ENCODE results near the gene RTN4RL1. TPM values are rescaled to one million over a fixed set of nuclear protein-coding genes. Genes with fewer than 3 reads are reported as not detected.
"Not testable (repeated sequence)": the region's sequence is repeated elsewhere in the genome, so short reads cannot be mapped to it uniquely, and the experiment has no call there.

RTN4RL1 gene
- total RNA-seq, 4 donors from 2014 or later: 1.4 to 4.9 (median 1.9) TPM; not detected in 1

GRCh38 chr17:1985686-1986085 is 39.4 kb downstream of the RTN4RL1 start:
- no peak for DNase-seq
- intact Hi-C loops (cut with DNase I; ENCODE audit: low total_unique reads): no loop called here
- no peak overlapping the region for H3K4me3 ChIP-seq

DNA sequence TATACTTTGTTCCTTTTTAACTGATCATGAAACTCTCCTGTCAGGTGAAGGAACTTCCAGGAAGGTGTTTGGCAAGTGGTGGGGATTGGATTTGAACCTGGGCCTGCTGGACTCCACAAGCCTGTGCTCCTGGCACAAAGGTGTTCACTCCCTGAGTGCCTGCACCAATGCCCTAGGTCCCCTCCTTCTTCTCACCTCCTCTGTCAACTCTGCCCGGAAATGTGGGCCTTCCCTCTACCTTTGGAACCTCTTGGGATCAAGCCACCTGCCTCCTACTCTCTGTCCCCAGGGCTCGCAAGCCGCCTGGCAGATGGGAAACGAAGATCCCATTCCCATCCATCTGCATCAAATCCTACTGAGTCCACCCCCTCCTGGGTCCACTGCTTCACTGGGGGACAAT is 40.0 kb downstream of the RTN4RL1 start:
- no peak overlapping the region for H3K27ac ChIP-seq
- no peaks in the 10 kb centered on the region for H3K9me3 ChIP-seq
- TF ChIP-seq, protein P1, sequence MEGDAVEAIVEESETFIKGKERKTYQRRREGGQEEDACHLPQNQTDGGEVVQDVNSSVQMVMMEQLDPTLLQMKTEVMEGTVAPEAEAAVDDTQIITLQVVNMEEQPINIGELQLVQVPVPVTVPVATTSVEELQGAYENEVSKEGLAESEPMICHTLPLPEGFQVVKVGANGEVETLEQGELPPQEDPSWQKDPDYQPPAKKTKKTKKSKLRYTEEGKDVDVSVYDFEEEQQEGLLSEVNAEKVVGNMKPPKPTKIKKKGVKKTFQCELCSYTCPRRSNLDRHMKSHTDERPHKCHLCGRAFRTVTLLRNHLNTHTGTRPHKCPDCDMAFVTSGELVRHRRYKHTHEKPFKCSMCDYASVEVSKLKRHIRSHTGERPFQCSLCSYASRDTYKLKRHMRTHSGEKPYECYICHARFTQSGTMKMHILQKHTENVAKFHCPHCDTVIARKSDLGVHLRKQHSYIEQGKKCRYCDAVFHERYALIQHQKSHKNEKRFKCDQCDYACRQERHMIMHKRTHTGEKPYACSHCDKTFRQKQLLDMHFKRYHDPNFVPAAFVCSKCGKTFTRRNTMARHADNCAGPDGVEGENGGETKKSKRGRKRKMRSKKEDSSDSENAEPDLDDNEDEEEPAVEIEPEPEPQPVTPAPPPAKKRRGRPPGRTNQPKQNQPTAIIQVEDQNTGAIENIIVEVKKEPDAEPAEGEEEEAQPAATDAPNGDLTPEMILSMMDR (IDR thresholded peaks at IDR 0.05): no peak
- no peak for TF ChIP-seq POLR2A (IDR thresholded peaks at IDR 0.05)
- no peaks in the 10 kb centered on the region for H3K4me1 ChIP-seq
- no peaks in the 10 kb centered on the region for H3K36me3 ChIP-seq
- no peaks in the 10 kb centered on the region for H3K27me3 ChIP-seq
- no peak for DNase-seq
- H3K4me3 ChIP-seq: no peak overlapping the region
- intact Hi-C loops (cut with DNase I; ENCODE audit: low total_unique reads): no loop called here

More at GRCh38 chr17:1985686-1986085, 39.4 kb downstream of the RTN4RL1 start:
- TF ChIP-seq POLR2A (IDR thresholded peaks at IDR 0.05): no peak
- TF ChIP-seq, protein P1 (IDR thresholded peaks at IDR 0.05): no peak
- H3K27ac ChIP-seq: no peak overlapping the region
- H3K9me3 ChIP-seq: no peaks in the 10 kb centered on the region
- no peaks in the 10 kb centered on the region for H3K27me3 ChIP-seq
- H3K36me3 ChIP-seq: no peaks in the 10 kb centered on the region
- H3K4me1 ChIP-seq: no peaks in the 10 kb centered on the region

DNA sequence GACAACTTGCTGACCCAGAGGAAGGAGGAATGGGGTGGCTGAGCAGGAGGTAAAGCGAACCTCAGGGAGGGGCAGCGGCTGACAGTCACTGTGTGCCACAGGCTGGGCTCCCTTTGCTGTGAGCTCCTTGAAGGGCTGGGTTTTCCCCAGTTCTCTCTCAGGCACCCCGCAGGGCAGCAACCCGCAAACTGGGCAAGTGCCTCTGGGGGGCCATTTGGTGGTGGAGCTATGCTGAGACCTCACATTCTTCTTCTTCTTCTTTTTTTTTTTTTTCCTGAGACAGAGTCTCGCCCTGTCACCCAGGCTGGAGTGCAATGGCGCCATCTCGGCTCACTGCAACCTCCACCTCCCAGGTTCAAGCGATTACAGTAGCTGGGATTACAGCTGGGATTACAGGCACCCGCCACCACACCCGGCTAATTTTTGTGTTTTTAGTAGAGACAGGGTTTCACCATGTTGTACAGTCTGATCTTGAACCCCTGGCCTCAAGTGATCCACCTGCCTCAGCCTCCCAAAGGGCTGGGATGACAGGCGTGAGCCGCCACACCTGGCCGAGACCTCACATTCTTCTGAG is 42.3 kb downstream of the RTN4RL1 start:
- H3K27me3 ChIP-seq; H3K36me3 ChIP-seq; H3K27ac ChIP-seq; H3K4me3 ChIP-seq; H3K9me3 ChIP-seq; H3K4me1 ChIP-seq; intact Hi-C loops (cut with DNase I; ENCODE audit: low total_unique reads); DNase-seq: not testable (repeated sequence)

DNA sequence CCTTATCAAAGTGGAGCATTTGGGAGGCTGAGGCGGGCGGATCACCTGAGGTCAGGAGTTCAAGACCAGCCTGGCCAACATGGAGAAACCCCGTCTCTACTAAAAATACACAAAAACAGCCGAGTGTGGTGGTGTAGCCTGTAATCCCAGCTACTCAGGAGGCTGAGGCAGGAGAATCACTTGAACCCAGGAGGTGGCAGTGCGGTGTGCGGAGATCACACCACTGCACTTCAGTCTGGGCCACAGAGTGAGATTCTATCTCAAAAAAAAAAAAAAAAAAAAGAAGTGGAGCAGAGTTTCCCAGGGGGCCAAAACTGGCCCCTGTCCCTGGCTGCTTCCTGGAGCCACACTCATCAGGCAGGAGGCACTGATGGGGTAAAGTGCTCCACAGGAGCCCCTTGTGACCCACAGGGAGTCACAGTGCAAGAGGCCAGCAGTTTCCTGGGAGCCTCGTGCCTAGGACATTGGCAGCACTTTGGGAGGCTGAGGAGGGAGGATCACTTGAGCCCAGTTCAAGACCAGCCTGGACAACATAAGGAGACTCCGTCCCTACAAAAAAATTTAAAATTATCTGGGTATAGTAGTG is 44.4 kb downstream of the RTN4RL1 start:
- H3K4me1 ChIP-seq: no peaks in the 10 kb centered on the region
- TF ChIP-seq, protein P1 (IDR thresholded peaks at IDR 0.05): no peak
- no peak for TF ChIP-seq POLR2A (IDR thresholded peaks at IDR 0.05)
- no peak overlapping the region for H3K27ac ChIP-seq
- no peaks in the 10 kb centered on the region for H3K9me3 ChIP-seq
- H3K27me3 ChIP-seq: peaks cover 5 to 11% of the 10 kb centered on the region in 2 donors
- H3K36me3 ChIP-seq: no peaks in the 10 kb centered on the region
- DNase-seq: no peak
- no peak overlapping the region for H3K4me3 ChIP-seq
- intact Hi-C loops (cut with DNase I; ENCODE audit: low total_unique reads): no loop called here

GRCh38 chr17:1979182-1979985 is 45.8 kb downstream of the RTN4RL1 start:
- H3K4me1 ChIP-seq: no peaks in the 10 kb centered on the region
- no peak overlapping the region for H3K4me3 ChIP-seq
- H3K27me3 ChIP-seq: peaks cover 5 to 11% of the 10 kb centered on the region in 2 donors
- TF ChIP-seq POLR2A (IDR thresholded peaks at IDR 0.05): no peak
- TF ChIP-seq, protein P1 (IDR thresholded peaks at IDR 0.05): no peak
- H3K9me3 ChIP-seq: no peaks in the 10 kb centered on the region
- intact Hi-C loops (cut with DNase I; ENCODE audit: low total_unique reads): no loop called here
- H3K27ac ChIP-seq: no peak overlapping the region
- no peaks in the 10 kb centered on the region for H3K36me3 ChIP-seq
- no peak for DNase-seq
